NCI-H2227 (cell line): Measurements from ENCODE around the gene ABCG1.

Experiments
- DNase-seq: peaks from one replicate; lab custom pipeline; 2025; ENCODE audit not compliant: unreplicated experiment; lab: John Stamatoyannopoulos, UW

The ABCG1 gene

DNA sequence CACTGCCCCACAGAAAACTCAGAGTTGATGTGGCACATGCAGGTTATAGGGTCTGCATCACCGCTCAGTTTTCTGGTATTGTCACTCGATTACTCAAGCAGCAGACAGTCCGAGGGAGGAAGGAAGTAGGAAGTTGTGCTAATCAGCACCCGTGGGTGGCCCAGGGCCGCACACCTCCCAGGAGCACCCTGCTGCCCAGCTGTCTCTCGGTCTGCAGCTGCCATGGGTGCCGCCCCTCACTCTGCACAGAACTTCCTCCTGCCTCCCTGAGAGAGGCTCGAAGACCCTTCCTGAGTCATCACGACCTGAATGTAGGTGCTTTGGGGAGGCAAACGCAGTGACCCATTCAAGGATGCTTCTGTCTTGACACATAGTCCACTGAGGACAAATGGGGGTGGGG is 100.4 kb downstream of the ABCG1 start:
- no peak for DNase-seq

DNA sequence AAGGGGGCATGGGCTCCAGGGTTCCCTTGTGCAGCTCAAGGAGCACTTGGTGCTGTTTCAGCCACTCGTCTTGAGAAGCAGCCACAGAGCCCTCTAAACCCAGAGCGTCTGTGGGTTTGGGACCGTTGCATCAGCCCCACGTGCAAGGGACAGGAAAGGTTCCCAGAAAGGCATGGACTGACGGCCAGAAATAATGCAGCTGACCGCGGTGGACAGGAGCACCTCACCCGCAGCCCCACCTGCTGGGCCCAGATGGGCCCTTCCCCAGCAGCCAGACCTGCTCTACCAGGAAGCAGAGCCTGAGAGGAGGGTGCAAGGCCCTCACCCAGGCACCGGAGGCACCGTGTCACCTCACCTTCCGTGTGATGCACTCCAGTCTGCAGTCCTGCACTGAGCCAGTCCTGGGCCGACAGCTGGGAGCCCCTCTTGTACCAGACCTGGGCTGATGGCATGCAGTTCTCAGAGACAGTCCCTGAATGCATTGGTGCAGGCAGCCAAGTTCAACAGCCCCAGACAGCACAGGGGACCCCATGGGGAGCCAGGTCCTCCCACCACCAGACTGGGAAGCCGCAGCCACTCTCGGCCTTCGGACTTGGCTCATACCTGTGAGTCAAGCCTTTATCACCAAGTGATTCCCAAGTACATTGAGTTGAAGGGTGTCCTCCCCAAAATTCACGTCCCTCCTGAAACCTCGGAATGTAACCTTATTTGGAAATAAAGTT is 101.1 kb downstream of the ABCG1 start:
- no peak for DNase-seq

DNA sequence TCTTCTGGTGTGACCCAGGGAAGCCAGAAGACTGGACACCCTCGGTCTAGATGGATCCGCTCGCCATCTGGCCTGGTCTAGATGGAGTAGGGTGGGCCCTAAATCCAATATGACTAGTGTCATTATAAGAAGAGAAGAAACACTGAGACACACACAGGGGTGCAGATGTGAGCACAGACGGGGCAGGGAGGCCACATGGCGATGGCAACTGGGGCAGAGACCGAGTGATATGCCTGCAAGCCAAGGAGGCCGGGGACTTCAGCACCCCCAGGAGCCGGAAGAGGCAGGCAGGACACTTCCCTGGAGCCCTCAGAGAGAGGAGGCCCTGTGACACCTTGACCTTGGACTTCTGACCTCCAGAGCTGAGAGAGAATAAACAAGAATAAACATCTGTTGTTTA is 101.9 kb downstream of the ABCG1 start:
- DNase-seq = no peak

- DNase-seq = no peak
Observed at GRCh38 chr21:42321231-42321630, 102.3 kb downstream of the ABCG1 start.

DNA sequence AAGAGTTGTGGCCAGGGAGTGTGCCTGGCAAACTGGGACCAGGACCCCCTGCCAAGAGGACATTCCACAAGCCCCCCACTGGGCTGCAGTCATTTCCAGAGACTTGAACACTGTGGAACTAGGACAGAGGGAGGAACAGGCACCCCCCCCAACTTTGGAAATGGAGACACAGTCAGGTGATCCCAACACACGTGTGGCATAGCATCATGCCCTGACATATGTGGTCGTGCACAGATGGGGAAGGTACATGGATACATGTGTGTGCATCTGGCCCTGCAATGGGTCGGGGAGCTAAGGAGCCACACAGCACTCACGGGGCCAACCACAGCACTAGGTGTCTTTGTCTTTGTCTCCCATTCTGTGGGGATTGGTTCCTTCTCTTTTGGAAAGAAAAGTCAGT is 102.9 kb downstream of the ABCG1 start:
- no peak for DNase-seq

DNA sequence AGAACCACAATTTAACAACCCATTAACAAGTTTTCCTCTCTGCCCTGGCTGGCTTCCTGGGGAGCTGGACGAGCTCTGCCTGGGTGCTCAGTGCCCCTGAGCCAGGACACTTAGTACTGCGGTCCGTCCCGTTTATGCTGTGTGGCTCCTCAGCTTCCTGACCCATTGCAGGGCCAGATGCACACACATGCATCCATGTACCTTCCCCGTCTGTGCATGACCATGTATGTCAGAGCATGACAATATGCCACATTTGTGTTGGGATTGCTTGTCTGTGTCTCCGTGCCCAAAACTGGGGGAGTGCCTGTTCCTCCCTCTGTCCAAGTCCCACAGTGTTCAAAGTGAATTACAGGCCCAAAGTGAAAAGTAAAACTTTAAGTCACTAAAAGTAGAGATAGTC is 106.0 kb downstream of the ABCG1 start:
- DNase-seq = no peak

- DNase-seq = no peak
Observed at GRCh38 chr21:42330380-42331371, 111.7 kb downstream of the ABCG1 start.

- no peak for DNase-seq
Observed at GRCh38 chr21:42331660-42332059, 112.7 kb downstream of the ABCG1 start.

GRCh38 chr21:42332557-42333317 is 113.8 kb downstream of the ABCG1 start:
- no peak for DNase-seq

GRCh38 chr21:42336054-42336453 is 117.1 kb downstream of the ABCG1 start:
- peak; percentile 40 for DNase-seq

- no peak for DNase-seq
Observed at GRCh38 chr21:42337276-42337675, 118.3 kb downstream of the ABCG1 start.

DNA sequence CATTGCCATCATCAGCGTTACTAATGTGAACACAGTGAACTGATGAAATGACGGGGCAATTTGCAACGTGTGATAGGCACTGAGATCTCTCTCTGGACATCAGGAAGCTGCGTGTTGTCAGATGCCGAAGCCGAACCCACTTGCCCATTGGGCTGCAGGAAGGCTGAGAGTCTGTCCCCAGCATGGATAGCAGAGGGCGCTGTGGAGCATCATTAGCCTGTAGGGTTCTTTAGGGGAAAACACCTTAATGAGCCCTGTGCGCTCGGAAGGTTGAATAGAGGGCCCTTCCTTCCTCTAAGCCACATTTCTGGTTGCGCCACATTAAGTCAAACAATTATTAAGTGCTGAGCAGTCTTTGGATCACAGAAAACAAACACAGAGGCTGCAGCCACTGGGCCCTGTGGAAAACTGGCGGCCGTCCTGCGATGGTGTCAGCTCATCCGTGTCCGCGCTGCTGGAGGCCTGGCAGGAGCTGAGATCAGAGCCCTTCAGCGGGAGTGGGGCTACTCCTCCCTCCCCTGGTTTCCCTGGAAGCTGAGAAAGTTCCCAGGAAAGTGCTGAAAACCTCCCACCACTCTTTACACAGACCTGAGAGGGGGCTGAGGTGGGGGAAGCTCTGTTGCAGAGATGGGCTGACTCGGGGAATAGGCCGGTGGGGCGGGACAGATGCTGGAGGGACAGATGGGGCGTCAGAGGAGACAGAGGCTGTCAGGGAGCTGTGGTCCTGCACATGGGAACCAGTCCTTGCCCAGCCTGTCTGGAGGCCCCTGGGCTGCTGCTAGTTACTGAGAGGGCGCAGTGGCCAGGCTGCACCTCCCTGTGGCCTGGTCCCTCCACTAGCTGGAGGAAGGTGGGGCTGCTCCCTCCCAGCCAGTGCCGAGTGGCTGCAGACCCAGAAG is 119.1 kb downstream of the ABCG1 start:
- peak; percentile 81 for DNase-seq

DNA sequence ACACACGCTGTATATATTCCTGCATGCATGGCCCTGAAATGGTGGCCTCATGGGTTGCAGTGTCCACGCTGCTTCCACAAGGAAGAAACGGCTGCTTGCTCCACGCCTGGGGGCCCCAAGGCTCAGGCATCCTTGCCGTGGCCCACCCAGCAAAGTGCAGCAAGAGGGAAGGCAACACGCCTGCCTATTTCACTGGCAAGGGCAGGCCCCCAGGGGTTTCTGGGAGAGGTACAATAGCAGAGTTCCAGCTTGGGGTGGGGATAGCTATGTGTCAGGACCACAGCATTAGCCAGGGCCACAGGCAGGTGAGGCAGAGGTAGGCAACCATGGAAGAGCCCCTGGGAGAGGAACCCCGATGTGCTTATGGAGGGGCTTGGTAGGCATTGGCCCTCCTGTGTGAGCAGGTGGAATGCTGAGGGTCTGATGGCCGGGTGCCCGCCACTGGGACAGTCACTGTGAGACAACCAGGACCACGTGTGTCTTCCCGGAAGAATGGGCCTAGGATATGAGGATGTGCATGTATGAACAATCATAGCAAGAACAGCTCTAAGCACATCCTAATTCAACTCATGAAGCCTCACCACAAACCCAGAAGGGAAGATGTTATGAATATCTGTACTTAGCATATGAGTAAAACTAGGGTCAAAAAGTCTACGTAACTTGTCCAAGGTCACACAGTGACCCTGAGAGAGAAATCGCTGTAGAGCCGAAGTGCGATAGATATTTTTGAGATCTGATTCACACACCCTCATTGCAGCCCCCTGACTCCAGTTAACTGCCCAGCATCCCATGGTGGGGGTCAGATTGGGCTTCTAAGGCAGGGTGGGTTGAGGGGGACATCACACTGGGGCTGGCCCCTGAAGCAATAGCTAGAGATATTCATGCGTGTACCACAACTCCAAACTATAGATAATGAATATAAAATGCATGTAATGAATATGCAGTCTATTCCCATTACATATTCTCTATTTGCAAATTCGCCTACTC is 120.1 kb downstream of the ABCG1 start:
- no peak for DNase-seq

DNA sequence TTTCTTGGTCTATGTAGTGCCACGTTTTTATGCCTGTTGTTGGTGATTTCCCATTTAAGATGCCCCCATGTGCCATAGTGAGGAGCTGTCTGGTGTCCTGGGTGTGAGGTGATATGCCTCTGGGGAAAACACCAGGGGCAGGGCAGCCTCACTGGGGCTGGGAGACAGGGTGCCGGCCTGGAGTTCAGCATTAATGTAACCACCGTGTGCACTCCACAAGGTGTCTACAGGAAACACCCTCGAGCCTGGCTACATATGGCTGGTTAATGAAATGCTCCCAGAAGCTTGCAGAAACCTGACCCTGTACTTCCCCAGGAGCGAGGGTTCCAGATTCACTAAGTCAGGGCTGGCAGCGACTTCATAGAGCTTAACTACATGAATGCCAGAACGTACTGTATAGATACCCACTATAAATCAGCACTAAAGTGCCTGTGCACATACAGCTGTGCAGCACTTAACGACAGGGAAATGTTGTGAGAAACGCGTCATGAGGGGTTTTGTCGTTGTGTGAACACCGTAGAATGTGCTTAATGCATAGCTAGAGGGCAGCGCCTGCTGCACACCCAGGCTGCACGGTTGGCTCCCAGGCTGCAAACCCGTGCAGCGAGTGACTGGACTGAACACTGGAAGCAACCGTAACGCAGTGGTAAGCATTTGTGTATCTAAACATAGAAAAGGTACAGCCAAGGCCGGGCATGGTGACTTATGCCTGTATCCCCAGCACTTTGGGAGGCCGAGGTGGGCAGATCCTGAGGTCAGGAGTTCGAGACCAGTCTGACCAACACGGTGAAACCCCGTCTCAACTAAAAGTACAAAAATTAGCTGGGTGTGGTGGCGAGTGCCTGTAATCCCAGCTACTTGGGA is 121.5 kb downstream of the ABCG1 start:
- no peak for DNase-seq

- DNase-seq = no peak
Observed at GRCh38 chr21:42341776-42342542, 123.0 kb downstream of the ABCG1 start.

- DNase-seq = no peak
Observed at GRCh38 chr21:42343101-42343500, 124.2 kb downstream of the ABCG1 start.

GRCh38 chr21:42343556-42343955 is 124.6 kb downstream of the ABCG1 start:
- no peak for DNase-seq
